ENCODE measurements around the gene ACLY. TPM values are rescaled to one million over a fixed set of nuclear protein-coding genes. Genes with fewer than 3 reads are reported as not detected.
A peak's percentile ranks its signal among the peaks of the same experiment; 100 is the strongest.

The ACLY gene
- total and polyA plus RNA-seq, 2 of the 13 experiments (the other 11 are each of a cell fraction or from before 2014, with no cell fraction given), result 111 to 218 TPM

GRCh38 chr17:41957031-41957868, 38.5 kb upstream of the ACLY start (continued):
- peak; percentile 91 for TF ChIP-seq PAXIP1 (CRISPR knock-in tag; conservative IDR thresholded peaks at IDR 0.05)
- no peak for TF ChIP-seq PITX1 (CRISPR knock-in tag; IDR thresholded peaks at IDR 0.05)
- peak; percentile 33; the same call in 1 of the 2 replicates for TF ChIP-seq ZNF704 (CRISPR knock-in tag; IDR thresholded peaks at IDR 0.05; ENCODE audit: borderline replicate concordance)
- no peak for TF ChIP-seq ATF4 (CRISPR knock-in tag; IDR thresholded peaks at IDR 0.05)
- no peak for TF ChIP-seq MNT (IDR thresholded peaks at IDR 0.05)
- no peak for TF ChIP-seq RBAK (CRISPR knock-in tag; IDR thresholded peaks at IDR 0.05)
- no peak for TF ChIP-seq ZNF496 (CRISPR knock-in tag; IDR thresholded peaks at IDR 0.05; ENCODE audit: insufficient replicate concordance)
- no peak for TF ChIP-seq MED13 (CRISPR knock-in tag; IDR thresholded peaks at IDR 0.05)
- no peak for TF ChIP-seq ZIK1 (CRISPR knock-in tag; IDR thresholded peaks at IDR 0.05; ENCODE audit: borderline replicate concordance, low read depth)
- TF ChIP-seq KMT2A (CRISPR knock-in tag; IDR thresholded peaks at IDR 0.05), result no peak
- no peak for TF ChIP-seq HNRNPL (IDR thresholded peaks at IDR 0.05; ENCODE audit: low read depth, low read length)
- no peak for TF ChIP-seq CREM (IDR thresholded peaks at IDR 0.05)
- no peak for TF ChIP-seq CREM (CRISPR knock-in tag; IDR thresholded peaks at IDR 0.05)
- TF ChIP-seq STAT6 (CRISPR knock-in tag; IDR thresholded peaks at IDR 0.05; ENCODE audit: borderline replicate concordance), result no peak
- no peak for TF ChIP-seq HCFC1 (IDR thresholded peaks at IDR 0.05; ENCODE audit: low read depth, low read length)
- no peak for TF ChIP-seq ZBTB37 (CRISPR knock-in tag; IDR thresholded peaks at IDR 0.05)
- TF ChIP-seq TAF1 (CRISPR knock-in tag; IDR thresholded peaks at IDR 0.05), result no peak; the same call in 1 of the 2 replicates

Measured in HepG2 (cell line).